NCI-H2196 (cell line): ENCODE results near the gene KRT8.

Source experiments
- DNase-seq: peaks from one replicate; lab custom pipeline; 2025; ENCODE audit not compliant: unreplicated experiment; lab: John Stamatoyannopoulos, UW

KRT8 gene

GRCh38 chr12:52849511-52849910, 55.4 kb downstream of the KRT8 start:
- DNase-seq, result no peak

DNA sequence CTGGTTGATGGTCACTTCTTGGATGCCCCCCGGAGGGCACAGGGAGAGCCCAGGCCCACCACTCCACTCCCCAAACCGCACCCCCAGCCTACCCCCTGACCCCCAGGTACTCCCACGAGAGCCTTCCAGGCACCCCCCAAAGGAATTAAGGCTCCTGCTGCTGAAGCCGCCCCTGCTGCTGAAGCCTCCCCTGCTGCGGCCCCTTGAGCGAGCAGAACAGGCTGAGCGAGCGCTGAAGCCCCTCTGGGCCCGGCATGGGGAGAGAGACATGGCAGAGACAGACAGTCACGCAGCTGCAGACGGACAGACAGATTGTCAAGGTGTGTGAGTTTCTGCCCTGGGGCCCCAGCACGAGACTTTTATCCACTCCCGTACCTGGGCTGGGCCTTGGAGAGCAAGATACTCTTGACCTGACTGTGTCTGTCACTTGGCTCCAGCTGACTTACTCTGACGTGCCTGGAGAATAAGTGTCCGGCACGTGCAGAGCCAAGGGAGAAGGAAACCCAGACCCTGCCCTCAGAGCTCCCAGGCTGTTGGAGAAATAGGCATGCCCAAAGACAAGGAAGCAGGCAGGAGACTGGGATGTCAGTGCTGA, 56.1 kb downstream of the KRT8 start, which contains the start of gene KRT78:
Gene KRT78, minus strand, starts transcription at position 334 of the 595 bp plus-strand sequence. Its CDS starts 64 bp downstream, at position 270.
- no peak for DNase-seq

- DNase-seq, result no peak
These were observed 57.4 kb downstream of the KRT8 start for GRCh38 chr12:52847335-52848102.
